ENCODE results near the gene FAT4.

- no peak for TF ChIP-seq GATA3 (IDR thresholded peaks at IDR 0.05; ENCODE audit: low read depth, low read length)
- TF ChIP-seq GATA2 (IDR thresholded peaks at IDR 0.05; ENCODE audit: low read depth, low read length), result no peak
Observed at GRCh38 chr4:125357675-125358074, 42.9 kb downstream of the FAT4 start.
